ENCODE measurements around the gene ANO2.

ANO2 gene

DNA sequence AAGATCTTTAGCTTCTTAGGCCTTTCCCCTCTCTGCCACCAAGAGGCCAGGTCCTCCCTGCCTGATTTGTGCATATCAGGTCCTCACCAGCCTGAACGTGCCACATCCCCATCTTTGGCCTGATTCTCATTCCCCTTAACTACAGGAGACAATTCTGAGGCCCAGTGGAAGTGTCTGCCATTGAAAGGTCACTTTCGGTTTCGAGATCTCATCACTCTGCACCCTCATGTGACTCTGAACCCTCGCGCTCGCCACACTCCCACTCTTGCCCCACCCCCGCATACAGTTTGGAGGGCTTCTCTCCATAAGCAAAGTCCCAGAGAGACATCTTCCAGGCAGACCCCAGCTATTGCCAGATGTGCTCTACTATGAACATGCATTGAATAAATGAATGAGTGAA, 324.2 kb downstream of the ANO2 start:
- TF ChIP-seq, protein P1, sequence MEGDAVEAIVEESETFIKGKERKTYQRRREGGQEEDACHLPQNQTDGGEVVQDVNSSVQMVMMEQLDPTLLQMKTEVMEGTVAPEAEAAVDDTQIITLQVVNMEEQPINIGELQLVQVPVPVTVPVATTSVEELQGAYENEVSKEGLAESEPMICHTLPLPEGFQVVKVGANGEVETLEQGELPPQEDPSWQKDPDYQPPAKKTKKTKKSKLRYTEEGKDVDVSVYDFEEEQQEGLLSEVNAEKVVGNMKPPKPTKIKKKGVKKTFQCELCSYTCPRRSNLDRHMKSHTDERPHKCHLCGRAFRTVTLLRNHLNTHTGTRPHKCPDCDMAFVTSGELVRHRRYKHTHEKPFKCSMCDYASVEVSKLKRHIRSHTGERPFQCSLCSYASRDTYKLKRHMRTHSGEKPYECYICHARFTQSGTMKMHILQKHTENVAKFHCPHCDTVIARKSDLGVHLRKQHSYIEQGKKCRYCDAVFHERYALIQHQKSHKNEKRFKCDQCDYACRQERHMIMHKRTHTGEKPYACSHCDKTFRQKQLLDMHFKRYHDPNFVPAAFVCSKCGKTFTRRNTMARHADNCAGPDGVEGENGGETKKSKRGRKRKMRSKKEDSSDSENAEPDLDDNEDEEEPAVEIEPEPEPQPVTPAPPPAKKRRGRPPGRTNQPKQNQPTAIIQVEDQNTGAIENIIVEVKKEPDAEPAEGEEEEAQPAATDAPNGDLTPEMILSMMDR (IDR thresholded peaks at IDR 0.05; ENCODE audit: insufficient read depth, low read depth, low read length, missing control alignments), result no peak
- no peak overlapping the region for H3K4me3 ChIP-seq (ENCODE audit: low read depth, low read length)
- peak; percentile 1 for DNase-seq (ENCODE audit: low read depth)

DNA sequence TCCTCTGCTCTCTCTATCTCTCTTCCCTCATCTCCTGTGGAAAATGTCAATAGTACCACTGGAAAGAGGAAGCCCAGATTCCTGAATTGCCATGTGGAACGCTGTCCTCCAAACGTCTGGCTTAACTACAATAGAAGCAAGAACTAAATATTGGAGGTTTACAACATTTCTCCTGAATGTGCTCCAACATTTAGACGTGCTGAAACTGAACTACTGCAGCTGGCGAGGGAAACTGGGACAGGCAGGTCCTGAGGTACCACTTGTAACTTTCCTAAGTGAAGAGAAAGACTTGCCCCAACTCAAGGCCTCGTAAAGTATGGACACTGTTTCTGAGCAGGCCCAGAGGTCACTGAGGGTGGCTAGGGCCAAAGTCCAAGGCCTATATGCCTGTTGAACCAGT, 325.4 kb downstream of the ANO2 start:
- TF ChIP-seq, protein P1 (IDR thresholded peaks at IDR 0.05; ENCODE audit: insufficient read depth, low read depth, low read length, missing control alignments), result no peak
- no peak for DNase-seq (ENCODE audit: low read depth)
- no peak overlapping the region for H3K4me3 ChIP-seq (ENCODE audit: low read depth, low read length)

DNA sequence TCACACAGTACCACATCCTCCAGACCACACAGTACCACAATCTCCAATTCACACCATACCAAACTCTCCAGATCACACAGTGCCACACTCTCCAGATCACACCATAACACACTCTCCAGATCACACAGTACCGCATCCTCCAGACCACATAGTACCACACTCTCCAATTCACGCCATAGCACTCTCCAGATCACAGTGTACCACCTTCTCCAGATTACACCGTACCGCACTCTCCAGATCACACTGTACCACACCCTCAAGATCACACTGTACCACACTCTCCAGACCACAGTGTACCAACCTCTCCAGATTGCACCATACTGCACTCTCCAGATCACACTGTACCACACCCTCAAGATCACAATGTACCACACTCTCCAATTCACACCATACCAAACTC, 328.2 kb downstream of the ANO2 start:
- no peak overlapping the region for H3K4me3 ChIP-seq (ENCODE audit: low read depth, low read length)
- TF ChIP-seq, protein P1 (IDR thresholded peaks at IDR 0.05; ENCODE audit: insufficient read depth, low read depth, low read length, missing control alignments), result no peak

DNA sequence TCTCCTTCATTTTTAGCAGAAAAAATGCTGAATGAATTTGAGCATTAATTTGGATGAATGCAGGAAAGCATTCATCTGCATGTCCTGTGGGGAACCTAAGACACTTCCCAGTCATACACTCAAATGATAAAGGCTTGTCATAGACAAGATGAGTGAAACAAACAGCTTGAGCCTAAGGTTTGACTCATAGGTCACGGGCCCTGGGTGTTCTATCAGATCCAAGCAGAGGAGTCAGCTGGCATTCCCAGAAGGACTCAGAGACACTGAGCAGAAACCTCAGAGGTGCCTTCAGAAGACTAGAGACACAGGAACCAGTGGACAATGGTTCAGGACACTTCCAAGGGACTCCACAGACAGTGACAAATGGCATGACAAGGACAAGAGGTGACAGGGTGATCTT, 329.3 kb downstream of the ANO2 start:
- H3K4me3 ChIP-seq (ENCODE audit: low read depth, low read length), result no peak overlapping the region
- TF ChIP-seq, protein P1 (IDR thresholded peaks at IDR 0.05; ENCODE audit: insufficient read depth, low read depth, low read length, missing control alignments), result no peak
- DNase-seq (ENCODE audit: low read depth), result no peak

More for the DNA sequence above, 328.2 kb downstream of the ANO2 start:
- DNase-seq (ENCODE audit: low read depth), result no peak

DNA sequence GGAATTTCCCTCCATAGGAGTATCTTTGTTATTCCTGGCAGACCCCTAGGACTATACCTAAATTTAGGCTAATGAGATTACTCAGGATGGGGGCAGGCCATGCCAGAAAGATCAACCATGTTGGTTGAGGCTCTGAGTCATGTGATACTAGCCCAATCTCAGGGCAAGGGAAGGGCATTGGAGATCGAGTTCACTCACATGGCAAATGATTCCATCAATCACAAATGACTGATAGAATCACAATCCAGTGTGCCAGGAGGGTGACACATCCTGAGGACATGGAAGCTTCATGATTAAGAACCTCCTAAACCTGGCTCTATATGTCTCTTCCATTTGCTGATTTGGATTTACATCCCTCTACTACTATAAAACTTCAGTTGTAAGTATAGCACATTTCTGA, 330.8 kb downstream of the ANO2 start:
- TF ChIP-seq, protein P1 (IDR thresholded peaks at IDR 0.05; ENCODE audit: insufficient read depth, low read depth, low read length, missing control alignments), result no peak
- H3K4me3 ChIP-seq (ENCODE audit: low read depth, low read length), result no peak overlapping the region
- DNase-seq (ENCODE audit: low read depth), result no peak

DNA sequence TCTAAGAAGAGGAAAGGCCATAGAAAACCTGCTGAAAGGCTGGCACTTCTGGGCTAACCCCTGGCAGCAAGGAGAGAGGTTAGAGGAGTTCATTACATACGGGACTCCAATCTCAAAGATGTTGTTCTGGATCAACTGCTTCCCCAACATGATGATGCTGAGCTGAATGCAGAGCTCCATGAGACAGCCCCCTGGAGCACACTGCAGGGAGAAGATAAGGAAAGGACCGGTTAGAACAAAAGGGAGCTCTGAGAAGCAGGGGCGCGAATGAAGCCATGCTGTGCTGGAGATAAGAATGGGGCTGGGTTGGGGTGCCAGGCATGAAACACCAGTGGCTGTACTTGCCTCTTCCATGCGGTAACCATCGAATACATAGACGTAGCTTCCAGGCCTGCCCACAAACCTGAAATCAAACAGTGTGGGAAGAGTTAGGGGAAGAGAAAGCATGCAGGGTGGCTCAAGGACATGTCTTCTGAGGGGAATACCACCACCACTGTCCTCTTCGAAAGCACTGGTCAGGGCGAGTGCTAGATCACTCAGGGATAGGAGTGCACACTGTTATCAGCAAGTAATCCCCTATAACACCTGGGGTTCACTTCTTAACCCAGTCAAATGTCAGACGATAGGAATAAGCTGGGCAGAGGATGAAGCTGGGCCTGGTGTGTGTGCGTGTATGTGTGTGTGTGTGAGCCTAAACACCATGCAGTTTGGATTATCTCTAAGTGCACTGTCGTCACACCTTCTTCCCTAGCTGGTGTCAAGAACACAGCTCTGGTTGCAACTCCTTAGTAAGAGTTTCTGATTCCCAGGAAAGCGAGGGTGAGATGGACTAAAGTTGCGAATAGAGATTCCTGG, 332.3 kb downstream of the ANO2 start:
- H3K4me3 ChIP-seq (ENCODE audit: low read depth, low read length), result no peak overlapping the region
- TF ChIP-seq, protein P1 (IDR thresholded peaks at IDR 0.05; ENCODE audit: insufficient read depth, low read depth, low read length, missing control alignments), result no peak
- DNase-seq (ENCODE audit: low read depth), result no peak

DNA sequence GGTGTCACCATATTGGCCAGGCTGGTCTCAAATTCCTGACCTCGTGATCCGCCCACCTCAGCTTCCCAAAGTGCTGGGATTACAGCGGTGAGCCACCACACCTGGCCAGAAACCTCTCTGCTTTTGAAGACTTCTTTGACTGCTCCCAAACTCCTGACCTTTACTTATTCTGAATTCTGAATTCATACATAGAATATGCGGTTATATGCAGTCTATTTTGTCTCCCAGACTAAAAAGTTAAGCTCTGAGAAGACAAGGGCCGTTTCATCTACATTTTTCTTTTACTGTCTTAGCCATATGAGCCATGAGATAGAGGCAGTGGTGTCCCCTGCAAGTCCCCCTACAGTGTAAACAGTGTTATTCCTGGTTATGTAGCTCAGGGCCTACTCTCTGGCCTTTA, 333.9 kb downstream of the ANO2 start:
- TF ChIP-seq, protein P1 (IDR thresholded peaks at IDR 0.05; ENCODE audit: insufficient read depth, low read depth, low read length, missing control alignments), result no peak
- H3K4me3 ChIP-seq (ENCODE audit: low read depth, low read length), result no peak overlapping the region
- no peak for DNase-seq (ENCODE audit: low read depth)

Measured in GM12865 (cell line).